ENCODE data around the gene CAP2. TPM values are rescaled to one million over a fixed set of nuclear protein-coding genes. Genes with fewer than 3 reads are reported as not detected.
"Not testable (repeated sequence)": the region's sequence is repeated elsewhere in the genome, so short reads cannot be mapped to it uniquely, and the experiment has no call there.

Gene CAP2
- total RNA-seq, 2 donors from 2014 or later, result 2.3 to 5.7 TPM

DNA sequence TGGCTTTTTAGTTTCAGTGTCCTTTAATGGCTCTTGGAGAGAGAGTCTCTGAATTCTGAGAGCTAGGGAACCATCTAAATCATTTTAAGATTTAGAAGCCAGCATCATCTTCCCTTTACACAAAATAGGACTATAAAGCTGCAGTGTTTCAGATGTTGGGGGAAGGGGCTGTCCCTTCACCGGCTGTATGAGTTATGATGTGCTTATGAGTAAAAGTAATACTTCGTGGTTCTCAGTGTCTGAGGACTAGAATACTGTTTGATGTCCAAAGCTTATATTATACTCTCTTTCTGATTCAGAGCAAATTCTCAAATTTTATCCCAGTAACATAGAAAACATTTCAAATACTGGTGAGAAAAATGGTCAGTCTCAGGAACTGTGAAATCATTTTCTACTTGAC, 143.2 kb downstream of the CAP2 start:
- 77 to 100% methylated on average over 2 of the region's 2 CpGs for WGBS, 2 donors
- Histone ChIP-seq H3K27me3 (no peaks in the 10 kb centered on the region), H3K27ac (no peak overlapping the region), H3K4me3 (no peak overlapping the region), H3K36me3 (replicated peaks in 1 of 2; ENCODE audit: insufficient read depth in 1 of 2, low read depth in 2 of 2) (no peaks in the 10 kb centered on the region), H3K4me1 (no peaks in the 10 kb centered on the region), H3K9me3 (no peaks in the 10 kb centered on the region)
- no peak for DNase-seq
- no peak for ATAC-seq
- intact Hi-C loops (cut with DNase I), result no loop called here
- TF ChIP-seq POLR2A (IDR thresholded peaks at IDR 0.05), result no peak
- TF ChIP-seq, protein P1, sequence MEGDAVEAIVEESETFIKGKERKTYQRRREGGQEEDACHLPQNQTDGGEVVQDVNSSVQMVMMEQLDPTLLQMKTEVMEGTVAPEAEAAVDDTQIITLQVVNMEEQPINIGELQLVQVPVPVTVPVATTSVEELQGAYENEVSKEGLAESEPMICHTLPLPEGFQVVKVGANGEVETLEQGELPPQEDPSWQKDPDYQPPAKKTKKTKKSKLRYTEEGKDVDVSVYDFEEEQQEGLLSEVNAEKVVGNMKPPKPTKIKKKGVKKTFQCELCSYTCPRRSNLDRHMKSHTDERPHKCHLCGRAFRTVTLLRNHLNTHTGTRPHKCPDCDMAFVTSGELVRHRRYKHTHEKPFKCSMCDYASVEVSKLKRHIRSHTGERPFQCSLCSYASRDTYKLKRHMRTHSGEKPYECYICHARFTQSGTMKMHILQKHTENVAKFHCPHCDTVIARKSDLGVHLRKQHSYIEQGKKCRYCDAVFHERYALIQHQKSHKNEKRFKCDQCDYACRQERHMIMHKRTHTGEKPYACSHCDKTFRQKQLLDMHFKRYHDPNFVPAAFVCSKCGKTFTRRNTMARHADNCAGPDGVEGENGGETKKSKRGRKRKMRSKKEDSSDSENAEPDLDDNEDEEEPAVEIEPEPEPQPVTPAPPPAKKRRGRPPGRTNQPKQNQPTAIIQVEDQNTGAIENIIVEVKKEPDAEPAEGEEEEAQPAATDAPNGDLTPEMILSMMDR (IDR thresholded peaks at IDR 0.05), result no peak

DNA sequence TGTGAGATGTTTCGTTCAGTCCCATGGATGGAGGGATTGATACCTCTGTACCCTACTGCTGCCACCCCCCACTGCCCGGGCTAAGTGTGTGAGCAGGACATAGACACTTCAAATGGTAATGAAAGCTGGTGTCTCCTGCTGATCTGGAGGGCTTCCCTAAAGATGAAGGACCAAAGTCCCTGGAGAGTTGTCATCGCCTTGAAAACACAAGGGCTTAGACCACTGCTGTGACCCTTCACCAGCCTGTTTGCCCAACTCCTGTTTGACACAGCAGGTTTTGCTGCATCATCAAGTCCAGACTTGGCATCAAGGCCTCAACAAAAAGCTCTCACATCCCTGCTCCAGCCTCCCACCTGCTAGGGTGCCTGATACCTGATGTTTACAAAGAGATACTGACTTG, 148.8 kb downstream of the CAP2 start:
- no peaks in the 10 kb centered on the region for H3K36me3 ChIP-seq (replicated peaks in 1 of 2; ENCODE audit: insufficient read depth in 1 of 2, low read depth in 2 of 2)
- no peak overlapping the region for H3K4me3 ChIP-seq
- ATAC-seq (no peak), DNase-seq (no peak)
- intact Hi-C loops (cut with DNase I), result no loop called here
- TF ChIP-seq, protein P1 (IDR thresholded peaks at IDR 0.05), result no peak
- TF ChIP-seq POLR2A (IDR thresholded peaks at IDR 0.05), result no peak
- no peaks in the 10 kb centered on the region for H3K4me1 ChIP-seq
- no peaks in the 10 kb centered on the region for H3K27me3 ChIP-seq
- H3K9me3 ChIP-seq, result no peaks in the 10 kb centered on the region
- 86 to 92% methylated on average over 2 to 3 of the region's 3 CpGs for WGBS, 2 donors
- no peak overlapping the region for H3K27ac ChIP-seq

DNA sequence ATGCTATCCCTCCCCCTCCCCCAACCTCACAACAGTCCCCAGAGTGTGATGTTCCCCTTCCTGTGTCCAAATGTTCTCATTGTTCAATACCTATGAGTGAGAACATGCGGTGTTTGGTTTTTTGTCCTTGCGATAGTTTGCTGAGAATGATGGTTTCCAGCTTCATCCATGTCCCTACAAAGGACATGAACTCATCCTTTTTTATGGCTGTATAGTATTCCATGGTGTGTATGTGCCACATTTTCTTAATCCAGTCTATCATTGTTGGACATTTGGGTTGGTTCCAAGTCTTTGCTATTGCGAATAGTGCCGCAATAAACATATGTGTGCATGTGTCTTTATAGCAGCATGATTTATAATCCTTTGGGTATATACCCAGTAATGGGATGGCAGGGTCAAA, 152.3 kb downstream of the CAP2 start:
- H3K27ac ChIP-seq; intact Hi-C loops (cut with DNase I); H3K4me3 ChIP-seq; DNase-seq; H3K9me3 ChIP-seq; ATAC-seq; H3K36me3 ChIP-seq (replicated peaks in 1 of 2; ENCODE audit: insufficient read depth in 1 of 2, low read depth in 2 of 2); H3K4me1 ChIP-seq; H3K27me3 ChIP-seq: not testable (repeated sequence)
- WGBS, 2 donors, result 100% methylated on average over 4 of the region's 4 CpGs

DNA sequence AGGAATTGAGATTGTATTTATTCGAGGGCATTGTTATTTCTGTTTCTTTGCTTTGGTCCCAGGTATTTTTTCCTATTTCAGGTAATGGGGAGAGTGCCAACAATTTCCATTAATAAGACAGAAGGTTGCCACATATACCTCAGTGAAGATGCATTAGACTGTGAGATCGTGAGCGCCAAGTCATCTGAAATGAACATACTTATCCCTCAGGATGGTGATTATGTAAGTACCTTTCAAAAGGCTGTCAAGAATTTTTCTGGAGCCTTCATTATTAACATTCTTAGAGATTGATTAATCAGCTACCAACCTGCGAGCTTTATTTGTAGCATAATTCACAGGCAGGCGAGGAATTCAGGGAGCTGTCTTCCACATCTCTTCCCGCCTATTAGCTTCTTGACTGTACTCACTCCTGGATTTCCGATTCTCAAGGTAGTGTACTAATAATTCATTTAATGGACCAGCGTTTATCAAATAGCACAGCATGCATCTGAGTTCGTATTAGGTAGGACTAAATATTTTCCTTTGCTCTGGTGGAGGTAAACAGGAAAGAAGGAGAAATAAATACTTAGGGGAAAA, 158.1 kb downstream of the CAP2 start:
- no peaks in the 10 kb centered on the region for H3K27me3 ChIP-seq
- no peaks in the 10 kb centered on the region for H3K36me3 ChIP-seq (replicated peaks in 1 of 2; ENCODE audit: insufficient read depth in 1 of 2, low read depth in 2 of 2)
- no peaks in the 10 kb centered on the region for H3K4me1 ChIP-seq
- 88% methylated on average over 9 of the region's 9 CpGs for whole genome bisulfite sequencing, 2 donors
- ATAC-seq (no peak), DNase-seq (no peak)
- TF ChIP-seq POLR2A (IDR thresholded peaks at IDR 0.05), result no peak
- TF ChIP-seq, protein P1 (IDR thresholded peaks at IDR 0.05), result no peak
- H3K27ac ChIP-seq, result no peak overlapping the region
- no peaks in the 10 kb centered on the region for H3K9me3 ChIP-seq
- intact Hi-C loops (cut with DNase I), result no loop called here
- no peak overlapping the region for H3K4me3 ChIP-seq

DNA sequence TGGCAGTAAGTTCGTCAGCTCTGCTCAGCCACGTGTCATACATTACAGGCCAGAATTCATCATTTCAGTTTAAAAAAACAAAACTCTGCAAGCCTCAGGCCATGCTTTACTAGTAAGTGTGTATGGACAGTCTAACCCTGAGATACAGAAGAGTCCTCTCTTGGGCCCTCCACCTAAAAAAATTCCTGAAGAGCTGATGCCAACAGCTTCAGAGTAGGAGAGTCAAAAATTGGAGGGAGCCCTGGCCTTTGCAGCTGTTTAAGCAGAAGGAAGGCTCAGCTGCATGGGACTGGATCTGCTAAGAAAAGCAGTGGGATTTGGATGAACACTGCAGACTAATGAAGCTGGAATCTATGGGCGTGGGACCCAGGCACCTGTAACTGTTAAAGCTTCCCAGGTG, 159.5 kb downstream of the CAP2 start:
- no peak overlapping the region for H3K4me3 ChIP-seq

More for the DNA sequence above, 159.5 kb downstream of the CAP2 start:
- Histone ChIP-seq H3K36me3 (replicated peaks in 1 of 2; ENCODE audit: insufficient read depth in 1 of 2, low read depth in 2 of 2) (no peaks in the 10 kb centered on the region), H3K27ac (no peak overlapping the region), H3K27me3 (no peaks in the 10 kb centered on the region), H3K4me1 (no peaks in the 10 kb centered on the region), H3K9me3 (no peaks in the 10 kb centered on the region)
- intact Hi-C loops (cut with DNase I), result no loop called here
- no peak for TF ChIP-seq POLR2A (IDR thresholded peaks at IDR 0.05)
- TF ChIP-seq, protein P1 (IDR thresholded peaks at IDR 0.05), result no peak
- DNase-seq (no peak), ATAC-seq (no peak)
- 80 to 91% methylated on average over 3 of the region's 3 CpGs for WGBS, 2 donors

All from body of pancreas (tissue), 4 donors.